ENCODE data around the gene RIC1.

DNA sequence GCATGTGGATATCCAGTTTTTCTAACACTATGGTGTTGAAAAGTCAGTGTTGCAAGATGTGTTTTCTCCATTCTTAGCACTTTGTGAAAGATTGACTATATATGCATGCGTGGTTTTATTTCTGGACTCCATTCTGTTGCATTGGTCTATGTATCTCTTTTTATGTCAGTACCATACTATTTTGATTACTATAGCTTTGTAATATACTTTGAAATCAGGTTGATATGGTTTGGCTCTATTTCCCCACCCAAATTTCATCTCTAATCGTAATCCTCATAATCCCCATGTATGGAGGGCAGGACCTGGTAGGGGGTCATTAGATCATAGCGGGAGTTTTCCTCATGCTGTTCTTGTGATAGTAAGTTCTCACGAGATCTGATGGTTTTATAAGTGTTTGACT, 6.5 kb downstream of the RIC1 start:
- TF ChIP-seq, protein P1, sequence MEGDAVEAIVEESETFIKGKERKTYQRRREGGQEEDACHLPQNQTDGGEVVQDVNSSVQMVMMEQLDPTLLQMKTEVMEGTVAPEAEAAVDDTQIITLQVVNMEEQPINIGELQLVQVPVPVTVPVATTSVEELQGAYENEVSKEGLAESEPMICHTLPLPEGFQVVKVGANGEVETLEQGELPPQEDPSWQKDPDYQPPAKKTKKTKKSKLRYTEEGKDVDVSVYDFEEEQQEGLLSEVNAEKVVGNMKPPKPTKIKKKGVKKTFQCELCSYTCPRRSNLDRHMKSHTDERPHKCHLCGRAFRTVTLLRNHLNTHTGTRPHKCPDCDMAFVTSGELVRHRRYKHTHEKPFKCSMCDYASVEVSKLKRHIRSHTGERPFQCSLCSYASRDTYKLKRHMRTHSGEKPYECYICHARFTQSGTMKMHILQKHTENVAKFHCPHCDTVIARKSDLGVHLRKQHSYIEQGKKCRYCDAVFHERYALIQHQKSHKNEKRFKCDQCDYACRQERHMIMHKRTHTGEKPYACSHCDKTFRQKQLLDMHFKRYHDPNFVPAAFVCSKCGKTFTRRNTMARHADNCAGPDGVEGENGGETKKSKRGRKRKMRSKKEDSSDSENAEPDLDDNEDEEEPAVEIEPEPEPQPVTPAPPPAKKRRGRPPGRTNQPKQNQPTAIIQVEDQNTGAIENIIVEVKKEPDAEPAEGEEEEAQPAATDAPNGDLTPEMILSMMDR (IDR thresholded peaks at IDR 0.05 in 2 of 3, conservative IDR thresholded peaks at IDR 0.05 in 1 of 3; ENCODE audit: borderline replicate concordance in 1 of 3, insufficient read depth in 1 of 3, low read depth in 2 of 3, low read length in 2 of 3) = no peak
- TF ChIP-seq POLR2A (IDR thresholded peaks at IDR 0.05; ENCODE audit: borderline replicate concordance, extremely low read depth, insufficient read depth, insufficient read length) (no peak), FOSL1 (IDR thresholded peaks at IDR 0.05; ENCODE audit: low read depth) (no peak), EGR1 (IDR thresholded peaks at IDR 0.05; ENCODE audit: low read depth) (no peak)
- TF ChIP-seq, protein P2, sequence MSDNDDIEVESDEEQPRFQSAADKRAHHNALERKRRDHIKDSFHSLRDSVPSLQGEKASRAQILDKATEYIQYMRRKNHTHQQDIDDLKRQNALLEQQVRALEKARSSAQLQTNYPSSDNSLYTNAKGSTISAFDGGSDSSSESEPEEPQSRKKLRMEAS (IDR thresholded peaks at IDR 0.05) = no peak

Measured in HCT116 (cell line).